ENCODE measurements around the gene VIPR2.
"Not testable (repeated sequence)": the region's sequence is repeated elsewhere in the genome, so short reads cannot be mapped to it uniquely, and the experiment has no call there.

The VIPR2 gene

DNA sequence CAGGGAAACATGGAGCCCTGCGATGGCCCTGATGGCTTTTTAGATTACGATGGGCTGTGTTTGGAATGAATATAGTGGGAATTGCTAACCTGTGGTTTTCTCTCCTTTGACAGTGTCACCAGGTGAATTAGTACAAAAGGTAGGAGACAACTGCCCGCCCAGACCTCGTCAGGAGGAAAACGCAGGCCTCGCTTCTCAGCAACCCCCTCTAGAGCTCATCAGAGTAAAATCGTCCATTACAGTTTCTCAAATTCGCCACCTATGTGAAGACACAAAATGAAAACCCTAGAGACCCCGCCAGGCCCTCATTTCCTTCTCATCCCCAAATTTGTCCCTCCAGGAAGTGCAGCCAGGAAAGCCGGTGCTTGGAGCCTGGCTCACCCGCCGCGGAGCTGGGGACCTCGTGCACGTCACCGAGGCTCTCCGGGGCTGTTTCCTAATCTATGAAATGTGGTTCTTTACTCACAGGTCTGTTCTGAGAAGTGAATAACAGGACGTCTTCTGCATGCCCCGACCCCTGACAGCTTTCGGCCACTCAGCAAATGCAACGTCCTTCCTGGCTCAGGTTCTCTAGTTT lies 143.7 kb downstream of the VIPR2 start:
- CTCF ChIA-PET, result no interaction called here
- no peak overlapping the region for H3K27ac ChIP-seq
- DNase-seq (ENCODE audit: low spot score), result no peak
- TF ChIP-seq, protein P1, sequence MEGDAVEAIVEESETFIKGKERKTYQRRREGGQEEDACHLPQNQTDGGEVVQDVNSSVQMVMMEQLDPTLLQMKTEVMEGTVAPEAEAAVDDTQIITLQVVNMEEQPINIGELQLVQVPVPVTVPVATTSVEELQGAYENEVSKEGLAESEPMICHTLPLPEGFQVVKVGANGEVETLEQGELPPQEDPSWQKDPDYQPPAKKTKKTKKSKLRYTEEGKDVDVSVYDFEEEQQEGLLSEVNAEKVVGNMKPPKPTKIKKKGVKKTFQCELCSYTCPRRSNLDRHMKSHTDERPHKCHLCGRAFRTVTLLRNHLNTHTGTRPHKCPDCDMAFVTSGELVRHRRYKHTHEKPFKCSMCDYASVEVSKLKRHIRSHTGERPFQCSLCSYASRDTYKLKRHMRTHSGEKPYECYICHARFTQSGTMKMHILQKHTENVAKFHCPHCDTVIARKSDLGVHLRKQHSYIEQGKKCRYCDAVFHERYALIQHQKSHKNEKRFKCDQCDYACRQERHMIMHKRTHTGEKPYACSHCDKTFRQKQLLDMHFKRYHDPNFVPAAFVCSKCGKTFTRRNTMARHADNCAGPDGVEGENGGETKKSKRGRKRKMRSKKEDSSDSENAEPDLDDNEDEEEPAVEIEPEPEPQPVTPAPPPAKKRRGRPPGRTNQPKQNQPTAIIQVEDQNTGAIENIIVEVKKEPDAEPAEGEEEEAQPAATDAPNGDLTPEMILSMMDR (conservative IDR thresholded peaks at IDR 0.05; ENCODE audit: low read depth), result no peak
- POLR2A ChIA-PET (ENCODE audit: low non-redundant PET), result no interaction called here

DNA sequence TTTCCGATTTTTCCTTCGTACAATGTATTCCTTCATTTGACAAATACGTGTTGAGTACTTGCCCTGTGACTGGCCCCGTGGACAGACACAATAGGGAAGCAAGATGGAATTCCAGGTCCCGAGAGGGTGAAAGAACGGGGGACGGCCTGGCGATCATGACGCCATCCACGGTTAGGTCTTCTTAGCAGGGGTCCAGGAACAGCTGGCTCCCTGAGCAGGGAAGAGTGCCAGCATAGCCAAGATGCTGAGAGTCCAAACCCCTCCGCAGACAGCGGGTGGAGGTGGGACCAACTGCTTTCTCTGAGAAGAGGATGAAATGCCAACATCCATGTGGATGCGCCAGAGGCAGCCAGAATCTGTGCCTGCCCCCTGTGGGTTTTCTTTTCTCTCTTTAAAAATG lies 144.6 kb downstream of the VIPR2 start:
- ChIA-PET POLR2A (ENCODE audit: low non-redundant PET) (no interaction called here), CTCF (interaction anchor here (0.7 kb wide), 1 partner anchor 328 kb away, joined by 3 read pairs; no protein-coding TSS in a partner anchor)
- no peak for DNase-seq (ENCODE audit: low spot score)
- no peak overlapping the region for H3K27ac ChIP-seq
- TF ChIP-seq, protein P1 (conservative IDR thresholded peaks at IDR 0.05; ENCODE audit: low read depth), result no peak

DNA sequence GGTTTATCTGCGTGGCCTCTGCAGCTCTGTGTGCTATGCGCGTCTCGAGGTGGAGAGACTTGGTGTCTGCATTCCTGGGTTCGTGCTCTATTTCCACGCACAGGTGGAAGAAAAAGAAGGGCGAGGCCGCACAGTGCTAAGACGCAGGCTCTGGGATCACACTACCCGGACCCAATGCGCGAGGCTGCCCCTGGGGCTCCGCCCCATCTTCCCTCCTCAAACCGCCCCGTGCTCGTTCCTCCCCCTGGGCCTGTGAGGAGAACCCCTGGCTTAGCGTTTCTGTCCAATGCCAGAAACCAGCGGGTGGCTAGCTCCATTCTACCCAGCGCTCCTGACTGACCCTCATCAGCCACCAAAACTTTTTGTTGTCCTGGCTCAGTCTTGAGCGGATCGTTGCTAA lies 145.2 kb downstream of the VIPR2 start:
- no peak for DNase-seq (ENCODE audit: low spot score)
- TF ChIP-seq, protein P1 (conservative IDR thresholded peaks at IDR 0.05; ENCODE audit: low read depth), result no peak
- no peak overlapping the region for H3K27ac ChIP-seq
- POLR2A ChIA-PET (ENCODE audit: low non-redundant PET), result no interaction called here
- CTCF ChIA-PET, result interaction anchor here (0.7 kb wide), 1 partner anchor 328 kb away, joined by 3 read pairs; no protein-coding TSS in a partner anchor

DNA sequence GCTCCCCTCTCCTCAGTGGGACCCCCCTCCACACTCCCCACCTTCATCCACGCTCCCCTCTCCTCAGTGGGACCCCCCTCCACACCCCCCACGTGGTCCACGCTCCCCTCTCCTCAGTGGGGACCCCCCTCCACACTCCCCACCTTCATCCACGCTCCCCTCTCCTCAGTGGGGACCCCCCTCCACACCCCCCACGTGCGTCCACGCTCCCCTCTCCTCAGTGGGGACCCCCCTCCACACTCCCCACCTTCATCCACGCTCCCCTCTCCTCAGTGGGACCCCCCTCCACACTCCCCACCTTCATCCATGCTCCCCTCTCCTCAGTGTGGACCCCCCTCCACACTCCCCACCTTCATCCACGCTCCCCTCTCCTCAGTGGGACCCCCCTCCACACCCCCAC lies 146.4 kb downstream of the VIPR2 start:
- CTCF ChIA-PET, result interaction anchor here (0.6 kb wide), 1 partner anchor 514 kb away, joined by 3 read pairs; no protein-coding TSS in a partner anchor
- H3K27ac ChIP-seq; DNase-seq (ENCODE audit: low spot score); POLR2A ChIA-PET (ENCODE audit: low non-redundant PET): not testable (repeated sequence)

DNA sequence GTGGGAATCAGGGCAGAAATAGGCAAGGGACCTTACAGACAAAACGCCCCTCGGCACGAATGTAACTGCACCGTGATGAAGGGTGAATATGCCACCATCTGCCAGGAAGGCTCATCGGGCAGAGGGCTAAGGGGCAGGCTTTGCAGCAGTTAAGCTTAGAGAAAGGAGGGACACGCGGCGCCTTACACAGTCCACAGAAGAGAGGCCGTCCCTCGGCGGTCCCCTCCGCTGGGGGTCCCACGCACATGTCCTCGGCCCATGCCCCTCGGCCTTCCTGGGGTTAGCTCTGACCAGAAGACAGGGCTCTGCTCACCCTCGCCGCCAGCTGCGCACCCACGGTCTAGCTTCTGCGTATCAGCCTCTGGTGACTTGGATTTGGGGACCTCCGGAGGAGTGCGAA lies 147.2 kb downstream of the VIPR2 start:
- no peak for DNase-seq (ENCODE audit: low spot score)
- CTCF ChIA-PET, result interaction anchor here (0.6 kb wide), 1 partner anchor 513 kb away, joined by 3 read pairs; no protein-coding TSS in a partner anchor
- H3K27ac ChIP-seq, result no peak overlapping the region
- TF ChIP-seq, protein P1 (conservative IDR thresholded peaks at IDR 0.05; ENCODE audit: low read depth), result no peak
- POLR2A ChIA-PET (ENCODE audit: low non-redundant PET), result no interaction called here

DNA sequence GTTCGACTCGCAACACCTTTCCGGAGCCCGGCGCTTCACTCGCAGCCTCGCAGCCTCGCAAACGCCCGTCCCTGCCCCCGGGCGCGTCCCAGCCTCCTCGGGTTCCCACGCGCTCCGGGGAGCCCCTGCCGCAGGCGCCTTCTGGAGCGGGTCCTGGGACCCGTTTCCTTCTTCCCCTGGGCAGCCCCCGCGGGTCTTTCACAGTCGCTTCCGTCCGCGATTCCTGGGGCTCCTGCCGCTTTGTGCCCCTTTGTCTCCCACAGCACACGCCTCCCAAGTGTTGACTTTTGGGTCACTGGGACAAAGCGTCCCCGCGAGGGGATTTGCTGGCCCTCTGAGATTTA lies 147.6 kb downstream of the VIPR2 start:
- POLR2A ChIA-PET (ENCODE audit: low non-redundant PET), result no interaction called here
- CTCF ChIA-PET, result no interaction called here
- no peak overlapping the region for H3K27ac ChIP-seq
- TF ChIP-seq, protein P1 (conservative IDR thresholded peaks at IDR 0.05; ENCODE audit: low read depth), result no peak
- no peak for DNase-seq (ENCODE audit: low spot score)

DNA sequence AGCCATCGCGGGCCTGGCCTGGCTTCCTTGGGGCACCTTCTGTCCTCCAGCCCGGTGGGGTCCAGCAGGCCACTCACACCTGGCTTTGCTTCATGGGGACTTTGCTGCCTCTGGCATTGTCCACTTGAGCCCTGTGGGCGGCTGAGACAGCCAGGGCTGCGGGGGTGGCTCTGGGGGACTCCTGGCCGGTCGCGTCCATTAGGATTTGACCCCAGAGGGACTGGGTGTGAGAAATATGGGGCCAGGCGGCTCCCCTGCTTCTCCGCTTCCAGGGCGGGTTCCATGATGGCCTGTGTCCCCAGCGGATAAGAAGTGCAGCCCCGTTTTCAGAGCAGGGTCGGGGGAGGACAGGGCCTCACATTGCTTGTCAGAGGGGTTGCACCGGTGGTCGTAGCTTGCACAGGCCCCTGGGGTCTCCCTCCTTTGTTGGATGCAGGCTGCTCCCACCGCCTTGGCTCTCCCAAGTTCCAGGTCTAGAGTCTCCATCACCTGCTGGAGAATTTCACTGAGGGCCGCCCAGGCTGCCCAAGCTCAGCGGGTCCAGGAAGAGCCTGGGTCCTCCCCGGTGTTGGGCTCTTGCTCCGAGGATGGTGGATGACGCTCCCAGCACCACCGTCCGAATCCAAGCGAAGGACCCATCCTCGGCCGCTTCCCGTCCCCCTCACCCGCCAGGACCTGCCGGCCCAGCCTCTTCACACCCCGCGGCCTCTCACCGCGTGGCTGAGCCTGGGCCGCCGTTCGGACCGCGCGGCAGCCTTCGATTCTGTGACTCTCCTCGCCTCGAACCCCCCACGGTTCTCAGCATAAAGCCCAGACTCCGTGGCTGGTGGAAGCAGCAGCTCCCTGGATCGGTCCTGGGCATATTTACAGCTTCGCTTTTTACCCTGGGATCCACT lies 148.2 kb downstream of the VIPR2 start:
- no peak overlapping the region for H3K27ac ChIP-seq
- CTCF ChIA-PET, result no interaction called here

More for the DNA sequence above, 148.2 kb downstream of the VIPR2 start:
- TF ChIP-seq, protein P1 (conservative IDR thresholded peaks at IDR 0.05; ENCODE audit: low read depth), result no peak
- POLR2A ChIA-PET (ENCODE audit: low non-redundant PET), result no interaction called here
- DNase-seq (ENCODE audit: low spot score), result no peak
